ENCODE data around the gene SLC17A9. TPM values are rescaled to one million over a fixed set of nuclear protein-coding genes. Genes with fewer than 3 reads are reported as not detected.
A peak's percentile ranks its signal among the peaks of the same experiment; 100 is the strongest.

The SLC17A9 gene
- total RNA-seq, 4 donors from 2014 or later = 1.6 to 10.7 (median 2.5) TPM

DNA sequence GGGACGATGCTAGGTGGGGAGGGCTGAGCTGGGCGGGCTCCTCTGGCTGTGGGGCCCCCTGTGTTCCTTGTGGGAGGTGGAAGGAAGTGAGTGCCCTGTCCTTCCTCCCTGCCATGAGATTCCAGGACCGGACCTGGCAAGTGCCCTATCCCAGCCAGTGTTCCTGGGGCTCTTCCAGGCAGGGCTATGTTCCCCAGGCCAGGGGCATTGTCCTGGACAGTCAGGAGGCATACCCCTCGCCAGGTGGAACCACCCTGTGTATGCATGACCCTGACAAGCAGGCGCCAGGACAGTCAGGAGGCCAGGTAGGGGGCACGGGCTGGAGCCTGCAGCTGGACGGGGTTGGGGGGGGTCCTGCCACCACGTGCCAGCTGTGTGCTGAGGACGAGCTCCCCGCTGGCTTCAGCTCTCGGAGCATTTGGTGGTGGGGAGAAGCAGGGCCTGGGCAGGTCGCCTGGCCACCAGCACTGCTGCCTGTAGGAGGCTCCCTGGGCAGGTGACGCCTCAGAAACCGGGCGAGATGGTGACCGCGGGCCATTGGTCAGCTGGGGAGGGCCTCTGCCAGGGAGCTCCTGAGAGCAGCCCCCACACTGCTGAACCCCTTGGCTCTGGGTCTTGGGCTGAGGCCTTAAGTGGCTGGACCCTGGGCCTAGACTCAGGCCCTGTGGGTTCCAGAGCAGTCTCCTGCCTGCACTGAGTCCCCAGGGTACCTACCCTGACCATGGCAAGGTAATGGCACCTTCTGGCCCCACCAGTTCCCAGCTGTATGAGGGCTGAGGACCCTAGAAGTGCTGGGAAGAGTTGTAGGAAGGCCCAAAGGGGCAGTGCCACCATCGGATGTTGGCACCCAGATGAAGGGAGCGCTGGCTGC, 694 bp downstream of the SLC17A9 start:
- TF ChIP-seq, protein P1, sequence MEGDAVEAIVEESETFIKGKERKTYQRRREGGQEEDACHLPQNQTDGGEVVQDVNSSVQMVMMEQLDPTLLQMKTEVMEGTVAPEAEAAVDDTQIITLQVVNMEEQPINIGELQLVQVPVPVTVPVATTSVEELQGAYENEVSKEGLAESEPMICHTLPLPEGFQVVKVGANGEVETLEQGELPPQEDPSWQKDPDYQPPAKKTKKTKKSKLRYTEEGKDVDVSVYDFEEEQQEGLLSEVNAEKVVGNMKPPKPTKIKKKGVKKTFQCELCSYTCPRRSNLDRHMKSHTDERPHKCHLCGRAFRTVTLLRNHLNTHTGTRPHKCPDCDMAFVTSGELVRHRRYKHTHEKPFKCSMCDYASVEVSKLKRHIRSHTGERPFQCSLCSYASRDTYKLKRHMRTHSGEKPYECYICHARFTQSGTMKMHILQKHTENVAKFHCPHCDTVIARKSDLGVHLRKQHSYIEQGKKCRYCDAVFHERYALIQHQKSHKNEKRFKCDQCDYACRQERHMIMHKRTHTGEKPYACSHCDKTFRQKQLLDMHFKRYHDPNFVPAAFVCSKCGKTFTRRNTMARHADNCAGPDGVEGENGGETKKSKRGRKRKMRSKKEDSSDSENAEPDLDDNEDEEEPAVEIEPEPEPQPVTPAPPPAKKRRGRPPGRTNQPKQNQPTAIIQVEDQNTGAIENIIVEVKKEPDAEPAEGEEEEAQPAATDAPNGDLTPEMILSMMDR (IDR thresholded peaks at IDR 0.05) = no peak
- no peak for ATAC-seq (ENCODE audit: low FRiP score)
- no peak for DNase-seq (ENCODE audit: low spot score)

DNA sequence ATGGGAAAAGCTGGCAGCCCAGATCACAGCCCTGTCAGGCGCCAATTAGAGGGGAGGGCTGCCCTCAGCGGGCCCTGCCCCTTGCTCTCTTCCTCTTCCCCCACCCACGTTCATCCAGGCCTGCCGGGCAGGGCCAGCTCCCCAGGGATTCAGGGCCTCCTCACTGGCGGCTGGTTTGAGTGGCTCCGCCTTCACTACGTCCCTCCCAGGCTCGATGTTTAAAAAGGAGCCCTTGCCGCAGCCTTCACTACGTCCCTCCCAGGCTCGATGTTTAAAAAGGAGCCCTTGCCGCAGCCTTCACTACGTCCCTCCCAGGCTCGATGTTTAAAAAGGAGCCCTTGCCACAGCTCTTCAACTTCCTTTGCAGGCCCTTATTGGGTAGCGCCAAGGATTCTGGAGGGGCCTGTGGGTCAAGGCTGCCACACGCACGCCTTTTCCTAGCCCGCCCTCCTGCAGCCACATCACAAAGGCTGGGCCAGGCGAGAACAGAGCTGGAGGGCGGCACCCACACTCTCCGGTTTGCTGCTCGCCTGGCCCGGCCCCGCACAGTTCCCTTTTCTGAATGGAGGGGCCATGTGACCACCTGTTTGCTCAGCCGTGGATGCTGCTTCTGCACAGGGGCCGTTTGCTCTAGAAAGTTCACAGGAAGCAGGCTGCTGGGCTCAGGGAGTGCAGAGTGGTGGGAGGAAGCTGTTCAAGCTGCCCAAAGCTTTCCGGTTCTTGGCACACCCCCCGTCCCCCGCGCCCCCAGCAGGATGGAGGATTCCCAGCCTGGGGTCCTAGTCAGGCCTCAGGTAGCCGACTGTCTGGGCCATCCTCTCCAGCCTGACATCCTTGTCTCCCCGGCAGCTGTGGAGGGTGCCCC, 1.6 kb downstream of the SLC17A9 start:
- TF ChIP-seq, protein P1 (IDR thresholded peaks at IDR 0.05) = no peak
- ATAC-seq (ENCODE audit: low FRiP score) (peak; percentile 74), DNase-seq (ENCODE audit: low spot score) (peak; percentile 43)

DNA sequence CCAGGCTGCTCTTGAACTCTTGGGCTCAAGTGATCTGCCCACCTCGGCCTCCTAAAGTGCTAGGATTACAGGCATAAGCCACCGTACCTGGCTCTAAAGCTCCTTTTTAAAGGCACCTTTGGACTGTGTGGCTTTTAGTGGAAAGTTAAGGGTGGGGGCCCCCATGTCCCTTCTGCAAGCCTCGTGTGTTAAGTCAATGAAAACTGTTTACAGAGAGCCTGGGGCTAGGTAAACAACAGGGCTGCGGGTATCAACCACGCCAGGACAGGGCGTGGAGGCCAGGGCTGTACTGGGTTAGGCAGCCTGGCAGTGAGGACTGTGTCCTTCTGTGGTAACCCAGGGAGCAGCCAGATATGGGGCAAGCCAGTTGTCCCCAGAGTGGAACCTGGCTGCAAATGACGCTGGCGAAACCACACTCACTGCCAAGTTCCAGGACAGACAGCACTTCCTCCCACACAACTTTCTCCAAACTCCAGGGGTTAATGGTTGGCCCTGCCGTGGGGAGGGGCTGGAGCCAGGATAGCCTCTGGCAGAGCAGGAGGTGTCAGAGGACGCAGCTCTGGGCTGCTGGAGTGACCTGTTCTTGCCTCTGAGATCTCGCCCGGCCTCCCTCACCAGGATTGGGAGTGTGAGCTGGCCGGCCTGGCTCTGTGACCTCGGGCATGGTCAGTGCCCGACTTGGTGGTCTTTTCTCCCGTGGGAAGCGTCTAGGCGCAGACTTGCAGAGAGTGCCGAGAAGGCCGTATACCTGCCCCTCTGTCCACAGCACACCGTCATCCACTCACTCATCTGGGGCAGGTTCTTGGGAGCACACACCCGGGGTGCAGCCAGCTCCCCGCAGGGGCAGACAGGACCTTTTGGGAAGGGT, 3.2 kb downstream of the SLC17A9 start:
- TF ChIP-seq, protein P1 (IDR thresholded peaks at IDR 0.05) = no peak
- ATAC-seq (ENCODE audit: low FRiP score) = no peak
- no peak for DNase-seq (ENCODE audit: low spot score)

DNA sequence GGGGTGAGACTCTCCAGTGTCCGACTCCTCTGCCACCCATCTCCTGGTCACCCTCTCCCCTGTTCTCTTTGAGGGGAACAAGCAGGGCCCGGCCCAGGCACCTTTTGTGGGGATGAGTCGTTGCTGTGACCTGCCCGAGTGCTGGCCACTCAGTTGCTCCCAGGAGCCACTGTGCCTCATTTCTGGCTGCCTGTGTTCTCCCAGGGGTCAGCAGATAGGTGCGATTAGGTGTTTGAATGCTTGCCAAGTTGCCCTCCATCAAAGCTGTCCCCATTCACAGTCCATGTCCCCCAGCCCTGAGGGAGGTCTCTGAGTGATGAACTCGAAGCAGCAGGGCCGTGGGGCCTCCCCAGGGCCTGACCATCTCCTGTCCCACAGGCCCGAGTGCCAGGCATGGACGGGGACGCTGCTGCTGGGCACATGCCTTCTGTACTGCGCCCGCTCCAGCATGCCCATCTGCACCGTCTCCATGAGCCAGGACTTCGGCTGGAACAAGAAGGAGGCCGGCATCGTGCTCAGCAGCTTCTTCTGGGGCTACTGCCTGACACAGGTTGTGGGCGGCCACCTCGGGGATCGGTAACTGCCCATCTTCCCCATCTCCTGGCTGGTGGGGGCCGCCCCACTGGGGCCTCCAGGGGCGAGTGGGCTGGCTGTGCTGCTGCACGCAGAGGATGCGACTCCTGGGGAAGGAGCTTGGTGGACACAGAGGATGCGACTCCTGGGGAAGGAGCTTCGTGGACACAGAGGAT, 4.1 kb downstream of the SLC17A9 start:
- TF ChIP-seq, protein P1 (IDR thresholded peaks at IDR 0.05) = no peak
- no peak for DNase-seq (ENCODE audit: low spot score)
- ATAC-seq (ENCODE audit: low FRiP score) = no peak

DNA sequence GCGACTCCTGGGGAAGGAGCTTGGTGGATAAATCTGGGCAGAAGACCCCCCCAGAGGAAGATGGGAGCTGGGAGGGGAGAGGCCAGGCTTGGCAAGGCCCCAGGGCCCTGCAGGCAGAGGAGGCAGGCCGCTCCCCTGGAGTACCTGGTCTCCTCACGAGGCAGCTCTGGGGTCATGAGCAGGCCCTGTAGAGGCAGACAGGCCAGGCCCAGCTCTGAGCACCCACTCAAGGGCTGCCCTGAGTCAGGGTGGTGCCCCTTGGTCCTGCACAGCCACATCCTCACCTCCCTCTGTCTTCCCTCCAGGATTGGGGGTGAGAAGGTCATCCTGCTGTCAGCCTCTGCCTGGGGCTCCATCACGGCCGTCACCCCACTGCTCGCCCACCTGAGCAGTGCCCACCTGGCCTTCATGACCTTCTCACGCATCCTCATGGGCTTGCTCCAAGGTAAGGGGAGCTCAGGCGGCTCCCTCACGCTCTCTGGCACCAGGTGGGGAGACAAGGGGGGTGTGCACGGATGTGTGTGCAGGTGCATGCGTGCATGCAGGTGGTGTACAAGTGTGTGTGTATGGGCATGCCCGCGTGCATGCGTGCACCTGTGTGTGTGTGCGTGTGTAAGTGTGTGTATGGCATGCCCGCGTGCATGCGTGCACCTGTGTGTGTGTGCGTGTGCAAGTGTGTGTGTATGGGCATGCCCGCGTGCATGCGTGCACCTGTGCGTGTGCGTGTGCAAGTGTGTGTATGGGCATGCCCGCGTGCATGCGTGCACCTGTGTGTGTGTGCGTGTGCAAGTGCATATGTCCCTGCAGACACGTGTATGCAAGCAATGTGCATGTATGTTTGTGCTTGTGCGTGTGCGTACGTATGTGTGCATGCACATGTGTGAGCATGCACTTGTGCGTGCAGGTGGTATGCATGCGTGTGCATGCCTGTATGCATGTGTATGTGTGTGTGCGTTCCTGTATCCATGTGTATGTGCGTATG, 4.9 kb downstream of the SLC17A9 start:
- DNase-seq (ENCODE audit: low spot score) = no peak
- TF ChIP-seq, protein P1 (IDR thresholded peaks at IDR 0.05) = no peak
- no peak for ATAC-seq (ENCODE audit: low FRiP score)

All from omental fat pad (tissue), 4 donors.